ENCODE results near the gene FAM89B. TPM values are rescaled to one million over a fixed set of nuclear protein-coding genes. Genes with fewer than 3 reads are reported as not detected.
"Not testable (repeated sequence)": the region's sequence is repeated elsewhere in the genome, so short reads cannot be mapped to it uniquely, and the experiment has no call there.

Gene FAM89B
- 13.4 and 21.8 TPM in 2 replicates for total RNA-seq (2012; rRNA removed)

- peaks cover 61% of the 10 kb centered on the region for H3K4me1 ChIP-seq (ENCODE audit: control insufficient read depth, insufficient read depth, low read length)
- H3K4me2 ChIP-seq (ENCODE audit: low read length), result peak within 1 kb of the TSS; percentile 96
- H3K9me3 ChIP-seq (replicated peaks; ENCODE audit: low read length), result no peaks in the 10 kb centered on the region
- peaks cover 4% of the 10 kb centered on the region for H3K36me3 ChIP-seq (ENCODE audit: insufficient read depth, low read length)
- no peaks in the 10 kb centered on the region for H3K27me3 ChIP-seq (ENCODE audit: control insufficient read depth, insufficient read depth, low read length)
- H3K4me3 ChIP-seq (ENCODE audit: low read length), result peak within 1 kb of the TSS; percentile 98
- peak within 1 kb of the TSS; percentile 92 for H3K9ac ChIP-seq (ENCODE audit: low read depth, low read length)
Measured at GRCh38 chr11:65572356-65573051, at the start of gene FAM89B. Gene FAM89B, plus strand, starts transcription at chr11:65572538. Its CDS starts 132 bp downstream, at chr11:65572670.

- not testable (repeated sequence) for H3K27me3 ChIP-seq (ENCODE audit: control insufficient read depth, insufficient read depth, low read length); H3K4me2 ChIP-seq (ENCODE audit: low read length); H3K9me3 ChIP-seq (replicated peaks; ENCODE audit: low read length); H3K4me3 ChIP-seq (ENCODE audit: low read length); H3K9ac ChIP-seq (ENCODE audit: low read depth, low read length)
- peaks cover 21% of the 10 kb centered on the region for H3K36me3 ChIP-seq (ENCODE audit: insufficient read depth, low read length)
- H3K4me1 ChIP-seq (ENCODE audit: control insufficient read depth, insufficient read depth, low read length), result peaks cover 22% of the 10 kb centered on the region
Measured at GRCh38 chr11:65522718-65523630, 49.4 kb upstream of the FAM89B start.

- not testable (repeated sequence) for H3K4me3 ChIP-seq (ENCODE audit: low read length); H3K9ac ChIP-seq (ENCODE audit: low read depth, low read length); H3K4me2 ChIP-seq (ENCODE audit: low read length); H3K9me3 ChIP-seq (replicated peaks; ENCODE audit: low read length); H3K27me3 ChIP-seq (ENCODE audit: control insufficient read depth, insufficient read depth, low read length)
- Histone ChIP-seq H3K36me3 (ENCODE audit: insufficient read depth, low read length) (peaks cover 22% of the 10 kb centered on the region), H3K4me1 (ENCODE audit: control insufficient read depth, insufficient read depth, low read length) (peaks cover 22% of the 10 kb centered on the region)
Measured at GRCh38 chr11:65523631-65523968, 48.7 kb upstream of the FAM89B start.

GRCh38 chr11:65524014-65524740 is 48.2 kb upstream of the FAM89B start:
- Histone ChIP-seq H3K9ac (ENCODE audit: low read depth, low read length) (peak overlapping the region; percentile 29), H3K4me3 (ENCODE audit: low read length) (peak overlapping the region; percentile 53)

GRCh38 chr11:65524741-65525545 is 47.4 kb upstream of the FAM89B start, which contains the start of gene SCYL1:
Gene SCYL1, plus strand, starts transcription at chr11:65525083. Its CDS starts 71 bp downstream, at chr11:65525154.
- Histone ChIP-seq H3K27me3 (ENCODE audit: control insufficient read depth, insufficient read depth, low read length) (no peaks in the 10 kb centered on the region), H3K9ac (ENCODE audit: low read depth, low read length) (peak within 1 kb of the TSS; percentile 98), H3K4me2 (ENCODE audit: low read length) (peak within 1 kb of the TSS; percentile 89), H3K4me1 (ENCODE audit: control insufficient read depth, insufficient read depth, low read length) (peaks cover 22% of the 10 kb centered on the region), H3K4me3 (ENCODE audit: low read length) (peak within 1 kb of the TSS; percentile 77), H3K36me3 (ENCODE audit: insufficient read depth, low read length) (peaks cover 35% of the 10 kb centered on the region), H3K9me3 (replicated peaks; ENCODE audit: low read length) (no peaks in the 10 kb centered on the region)

More at GRCh38 chr11:65524014-65524740, 48.2 kb upstream of the FAM89B start:
- Histone ChIP-seq H3K9me3 (replicated peaks; ENCODE audit: low read length) (no peaks in the 10 kb centered on the region), H3K27me3 (ENCODE audit: control insufficient read depth, insufficient read depth, low read length) (no peaks in the 10 kb centered on the region), H3K4me2 (ENCODE audit: low read length) (peak overlapping the region; percentile 71), H3K4me1 (ENCODE audit: control insufficient read depth, insufficient read depth, low read length) (peaks cover 22% of the 10 kb centered on the region), H3K36me3 (ENCODE audit: insufficient read depth, low read length) (peaks cover 28% of the 10 kb centered on the region)

GRCh38 chr11:65525546-65526480 is 46.5 kb upstream of the FAM89B start:
- H3K9ac ChIP-seq (ENCODE audit: low read depth, low read length), result peak overlapping the region; percentile 98
- peaks cover 22% of the 10 kb centered on the region for H3K4me1 ChIP-seq (ENCODE audit: control insufficient read depth, insufficient read depth, low read length)
- peak overlapping the region; percentile 89 for H3K4me2 ChIP-seq (ENCODE audit: low read length)
- H3K36me3 ChIP-seq (ENCODE audit: insufficient read depth, low read length), result peaks cover 43% of the 10 kb centered on the region
- H3K27me3 ChIP-seq (ENCODE audit: control insufficient read depth, insufficient read depth, low read length), result no peaks in the 10 kb centered on the region
- peak overlapping the region; percentile 77 for H3K4me3 ChIP-seq (ENCODE audit: low read length)
- H3K9me3 ChIP-seq (replicated peaks; ENCODE audit: low read length), result no peaks in the 10 kb centered on the region

- Histone ChIP-seq H3K4me3 (ENCODE audit: low read length) (no peak overlapping the region), H3K9ac (ENCODE audit: low read depth, low read length) (peak overlapping the region; percentile 98), H3K27me3 (ENCODE audit: control insufficient read depth, insufficient read depth, low read length) (no peaks in the 10 kb centered on the region), H3K9me3 (replicated peaks; ENCODE audit: low read length) (no peaks in the 10 kb centered on the region), H3K4me2 (ENCODE audit: low read length) (peak overlapping the region; percentile 89), H3K4me1 (ENCODE audit: control insufficient read depth, insufficient read depth, low read length) (peaks cover 22% of the 10 kb centered on the region), H3K36me3 (ENCODE audit: insufficient read depth, low read length) (peaks cover 53% of the 10 kb centered on the region)
Measured at GRCh38 chr11:65526744-65527143, 45.6 kb upstream of the FAM89B start.

GRCh38 chr11:65528819-65529350 is 43.5 kb upstream of the FAM89B start:
- H3K9ac ChIP-seq (ENCODE audit: low read depth, low read length), result no peak overlapping the region
- H3K4me2 ChIP-seq (ENCODE audit: low read length), result no peak overlapping the region
- peaks cover 22% of the 10 kb centered on the region for H3K4me1 ChIP-seq (ENCODE audit: control insufficient read depth, insufficient read depth, low read length)
- no peak overlapping the region for H3K4me3 ChIP-seq (ENCODE audit: low read length)
- no peaks in the 10 kb centered on the region for H3K9me3 ChIP-seq (replicated peaks; ENCODE audit: low read length)
- peaks cover 69% of the 10 kb centered on the region for H3K36me3 ChIP-seq (ENCODE audit: insufficient read depth, low read length)
- H3K27me3 ChIP-seq (ENCODE audit: control insufficient read depth, insufficient read depth, low read length), result no peaks in the 10 kb centered on the region

GRCh38 chr11:65529475-65530156 is 42.7 kb upstream of the FAM89B start:
- peaks cover 69% of the 10 kb centered on the region for H3K36me3 ChIP-seq (ENCODE audit: insufficient read depth, low read length)
- no peaks in the 10 kb centered on the region for H3K27me3 ChIP-seq (ENCODE audit: control insufficient read depth, insufficient read depth, low read length)
- peaks cover 14% of the 10 kb centered on the region for H3K4me1 ChIP-seq (ENCODE audit: control insufficient read depth, insufficient read depth, low read length)
- H3K9ac ChIP-seq (ENCODE audit: low read depth, low read length), result no peak overlapping the region
- no peak overlapping the region for H3K4me2 ChIP-seq (ENCODE audit: low read length)
- no peaks in the 10 kb centered on the region for H3K9me3 ChIP-seq (replicated peaks; ENCODE audit: low read length)
- H3K4me3 ChIP-seq (ENCODE audit: low read length), result no peak overlapping the region
